ENCODE results near the gene MRPL44. TPM values are rescaled to one million over a fixed set of nuclear protein-coding genes. Genes with fewer than 3 reads are reported as not detected.

The MRPL44 gene
- total and polyA plus RNA-seq, 2 of the 8 experiments (the other 6 are each of a cell fraction or from before 2014, with no cell fraction given): 32.0 to 53.2 TPM

DNA sequence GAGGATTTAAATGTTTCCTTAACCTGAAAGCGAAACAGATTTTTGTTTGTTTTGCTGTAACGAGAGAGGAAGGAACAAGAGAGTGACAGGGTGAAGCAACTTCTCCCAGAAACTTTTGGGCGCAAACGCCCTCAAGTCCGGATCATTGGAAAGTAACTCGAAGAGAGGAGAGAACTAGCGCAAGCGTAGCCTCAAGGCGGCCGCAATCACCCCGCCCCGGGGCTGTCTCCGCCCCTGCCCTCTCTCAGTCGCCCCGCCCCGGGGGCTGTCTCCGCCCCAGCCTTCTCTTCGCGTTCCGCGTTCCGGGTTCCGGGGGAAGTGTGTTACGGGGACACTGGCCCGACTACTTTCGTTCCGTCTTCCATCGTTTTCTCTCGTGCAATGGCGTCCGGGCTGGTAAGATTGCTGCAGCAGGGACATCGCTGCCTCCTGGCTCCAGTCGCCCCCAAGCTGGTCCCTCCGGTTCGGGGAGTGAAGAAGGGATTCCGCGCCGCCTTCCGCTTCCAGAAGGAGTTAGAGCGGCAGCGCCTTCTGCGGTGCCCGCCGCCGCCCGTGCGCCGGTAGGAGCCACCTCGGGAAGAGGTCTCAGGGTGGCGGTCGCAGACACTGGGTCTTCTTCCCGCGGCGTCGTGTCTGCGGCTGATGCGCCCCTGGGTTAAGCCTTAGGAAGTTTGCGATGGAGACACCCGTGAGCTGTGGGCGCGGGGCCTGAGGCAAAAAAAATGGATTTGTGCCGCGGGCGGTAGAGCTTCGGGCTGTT, at the start of gene MRPL44 (continued):
- peak; percentile 56 for TF ChIP-seq SRF (IDR thresholded peaks at IDR 0.05; ENCODE audit: low read depth, low read length)

All from H1 (cell line).